ENCODE measurements around the gene EXOC7.

Gene EXOC7

GRCh38 chr17:76123749-76124581 lies 20.4 kb upstream of the EXOC7 start:
- H3K27me3 ChIP-seq: no peaks in the 10 kb centered on the region
- peaks cover 14 to 62% (median 44%) of the 10 kb centered on the region in 10 experiments for H3K4me1 ChIP-seq
- TF ChIP-seq Cebpa-rat (IDR thresholded peaks at IDR 0.05): no peak
- no peaks in the 10 kb centered on the region for H3K36me3 ChIP-seq
- peak overlapping the region in 2 of 11 experiments; percentile 6 to 96; a peak in 3 of 22 replicates for H3K4me2 ChIP-seq
- H3K9me3 ChIP-seq (replicated peaks in 1 of 11): no peaks in the 10 kb centered on the region
- peak overlapping the region in 1 of 11 experiments; percentile 22; a peak in 2 of 22 replicates for H3K27ac ChIP-seq
- no peak overlapping the region for H3K9ac ChIP-seq
- no peak overlapping the region for H3K4me3 ChIP-seq
- H4K20me1 ChIP-seq: no peaks in the 10 kb centered on the region

DNA sequence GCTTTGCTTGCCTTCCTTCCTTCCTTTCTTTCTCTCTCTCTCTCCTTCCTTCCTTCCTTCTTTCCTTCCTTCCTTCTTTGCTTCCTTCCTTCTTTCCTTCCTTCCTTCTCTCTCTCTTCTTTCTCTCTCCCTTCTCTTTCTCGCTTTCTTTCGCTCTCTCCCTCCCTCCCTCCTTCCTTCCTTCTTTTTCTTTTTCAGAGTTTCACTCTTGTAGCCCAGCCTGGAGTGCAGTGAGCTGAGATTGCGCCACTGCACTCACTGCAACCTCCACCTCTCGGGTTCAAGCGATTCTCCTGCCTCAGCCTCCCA lies 19.6 kb upstream of the EXOC7 start:
- Histone ChIP-seq H4K20me1 (no peaks in the 10 kb centered on the region), H3K27me3 (no peaks in the 10 kb centered on the region), H3K4me2 (peak overlapping the region; percentile 95 to 99 (median 97)), H3K9ac (peak overlapping the region in 5 of 11 experiments; percentile 79 to 86 (median 81); a peak in 4 of 22 replicates), H3K9me3 (replicated peaks in 1 of 11) (no peaks in the 10 kb centered on the region), H3K27ac (peak overlapping the region in 9 of 11 experiments; percentile 81 to 90 (median 86); a peak in 10 of 22 replicates), H3K4me3 (no peak overlapping the region), H3K36me3 (no peaks in the 10 kb centered on the region), H3K4me1 (peaks cover 14 to 62% (median 44%) of the 10 kb centered on the region in 10 experiments)
- no peak for TF ChIP-seq Cebpa-rat (IDR thresholded peaks at IDR 0.05)

- Histone ChIP-seq H4K20me1 (no peaks in the 10 kb centered on the region), H3K4me1 (peaks cover 14 to 58% (median 44%) of the 10 kb centered on the region in 10 experiments), H3K9me3 (replicated peaks in 1 of 11) (no peaks in the 10 kb centered on the region), H3K9ac (peak overlapping the region; percentile 67 to 86 (median 81); a peak in 20 of 22 replicates), H3K36me3 (no peaks in the 10 kb centered on the region), H3K27ac (peak overlapping the region in 10 of 11 experiments; percentile 81 to 90 (median 86); a peak in 20 of 22 replicates), H3K27me3 (no peaks in the 10 kb centered on the region), H3K4me3 (peak overlapping the region in 5 of 10 experiments; percentile 43 to 66 (median 54); a peak in 5 of 20 replicates), H3K4me2 (peak overlapping the region; percentile 95 to 99 (median 97))
- no peak for TF ChIP-seq Cebpa-rat (IDR thresholded peaks at IDR 0.05)
Observed at GRCh38 chr17:76122431-76123190, 19.0 kb upstream of the EXOC7 start.

- Histone ChIP-seq H3K36me3 (no peaks in the 10 kb centered on the region), H3K4me3 (peak overlapping the region; percentile 42 to 66 (median 51); a peak in 19 of 20 replicates), H3K27ac (peak overlapping the region; percentile 72 to 90 (median 86)), H4K20me1 (no peaks in the 10 kb centered on the region), H3K27me3 (no peaks in the 10 kb centered on the region), H3K4me2 (peak overlapping the region; percentile 95 to 99 (median 97)), H3K9me3 (replicated peaks in 1 of 11) (no peaks in the 10 kb centered on the region), H3K4me1 (peaks cover 14 to 52% (median 40%) of the 10 kb centered on the region in 10 experiments), H3K9ac (peak overlapping the region; percentile 67 to 86 (median 81))
- no peak for TF ChIP-seq Cebpa-rat (IDR thresholded peaks at IDR 0.05)
Observed at GRCh38 chr17:76121932-76122430, 18.4 kb upstream of the EXOC7 start.

- Histone ChIP-seq H3K9ac (peak overlapping the region in 5 of 11 experiments; percentile 2 to 54 (median 29); a peak in 4 of 22 replicates), H3K4me2 (peak overlapping the region in 9 of 11 experiments; percentile 42 to 99 (median 96); a peak in 15 of 22 replicates), H4K20me1 (no peaks in the 10 kb centered on the region), H3K36me3 (no peaks in the 10 kb centered on the region), H3K4me1 (peaks cover 14 to 49% (median 39%) of the 10 kb centered on the region in 10 experiments), H3K9me3 (replicated peaks in 1 of 11) (no peaks in the 10 kb centered on the region), H3K27me3 (no peaks in the 10 kb centered on the region), H3K4me3 (no peak overlapping the region), H3K27ac (0 out of 22 replicates have a peak overlapping the region, but pooled peaks of 1 of the 11 experiments have one; percentile 90)
- no peak for TF ChIP-seq Cebpa-rat (IDR thresholded peaks at IDR 0.05)
Observed at GRCh38 chr17:76120658-76121008, 17.0 kb upstream of the EXOC7 start.

GRCh38 chr17:76119409-76120371 lies 16.1 kb upstream of the EXOC7 start:
- H4K20me1 ChIP-seq: no peaks in the 10 kb centered on the region
- no peaks in the 10 kb centered on the region for H3K36me3 ChIP-seq
- peak overlapping the region in 8 of 11 experiments; percentile 30 to 99 (median 96); a peak in 16 of 22 replicates for H3K4me2 ChIP-seq
- no peak overlapping the region for H3K4me3 ChIP-seq
- no peaks in the 10 kb centered on the region for H3K27me3 ChIP-seq
- H3K9me3 ChIP-seq (replicated peaks in 1 of 11): no peaks in the 10 kb centered on the region
- H3K27ac ChIP-seq: no peak overlapping the region
- peaks cover 14 to 49% (median 39%) of the 10 kb centered on the region in 10 experiments for H3K4me1 ChIP-seq
- H3K9ac ChIP-seq: peak overlapping the region in 2 of 11 experiments; percentile 18 to 54; a peak in 1 of 22 replicates
- TF ChIP-seq Cebpa-rat (IDR thresholded peaks at IDR 0.05): no peak

GRCh38 chr17:76115138-76115754 lies 11.7 kb upstream of the EXOC7 start:
- H3K36me3 ChIP-seq: no peaks in the 10 kb centered on the region
- H3K9ac ChIP-seq: no peak overlapping the region
- peaks cover 0 to 14% (median 11%) of the 10 kb centered on the region in 10 experiments; a peak in 15 of 20 replicates for H3K4me1 ChIP-seq
- H3K27me3 ChIP-seq: no peaks in the 10 kb centered on the region
- no peak for TF ChIP-seq Cebpa-rat (IDR thresholded peaks at IDR 0.05)
- H3K4me2 ChIP-seq: no peak overlapping the region
- H3K27ac ChIP-seq: no peak overlapping the region
- H3K4me3 ChIP-seq: no peak overlapping the region
- H4K20me1 ChIP-seq: no peaks in the 10 kb centered on the region
- peaks cover 0 to 12% (median 8%) of the 10 kb centered on the region in 11 experiments; a peak in 15 of 22 replicates for H3K9me3 ChIP-seq (replicated peaks in 1 of 11)

DNA sequence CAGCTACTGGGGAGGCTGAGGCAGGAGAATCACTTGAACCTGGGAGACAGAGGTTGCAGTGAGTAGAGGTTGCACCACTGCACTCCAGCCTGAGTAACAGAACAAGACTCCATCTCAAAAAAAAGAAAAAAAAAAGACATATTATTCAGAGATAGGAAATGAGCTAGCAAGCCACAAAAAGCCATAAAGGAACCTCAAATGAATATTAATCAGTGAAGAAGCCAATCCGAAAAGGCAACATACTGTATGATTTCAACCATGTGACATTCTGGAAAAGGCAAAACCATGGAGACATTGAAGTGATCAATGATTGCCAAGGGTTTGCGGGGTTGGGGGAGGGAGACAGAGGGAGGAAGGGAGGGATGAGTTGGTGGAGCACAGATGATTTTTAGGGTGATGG lies 8.4 kb upstream of the EXOC7 start:
- Histone ChIP-seq H3K9ac (no peak overlapping the region), H3K27ac (no peak overlapping the region), H3K4me2 (no peak overlapping the region)

More for the DNA sequence above, 8.4 kb upstream of the EXOC7 start:
- Histone ChIP-seq H3K4me3 (no peak overlapping the region), H3K4me1 (peaks cover 0 to 5% (median 4%) of the 10 kb centered on the region in 10 experiments; a peak in 14 of 20 replicates), H3K27me3 (no peaks in the 10 kb centered on the region), H3K9me3 (replicated peaks in 1 of 11) (peaks cover 0 to 12% (median 8%) of the 10 kb centered on the region in 11 experiments; a peak in 15 of 22 replicates), H3K36me3 (no peaks in the 10 kb centered on the region), H4K20me1 (no peaks in the 10 kb centered on the region)
- TF ChIP-seq Cebpa-rat (IDR thresholded peaks at IDR 0.05): no peak

All from BLaER1 treated with 17β-estradiol and CSF1 and Interleukin-3, amounts not matched to agents 10 nM and 100 nM (cell line).